Fibroblast of the conjunctiva (primary cell): ENCODE measurements around the gene SOCS6.
"Not testable (repeated sequence)": the region's sequence is repeated elsewhere in the genome, so short reads cannot be mapped to it uniquely, and the experiment has no call there.

Source experiments
- DNase-seq: peaks from one replicate; pipeline ENCODE4 v3.0.0-alpha.2; 2010; ENCODE audit warnings: low read depth

SOCS6 gene, protein sequence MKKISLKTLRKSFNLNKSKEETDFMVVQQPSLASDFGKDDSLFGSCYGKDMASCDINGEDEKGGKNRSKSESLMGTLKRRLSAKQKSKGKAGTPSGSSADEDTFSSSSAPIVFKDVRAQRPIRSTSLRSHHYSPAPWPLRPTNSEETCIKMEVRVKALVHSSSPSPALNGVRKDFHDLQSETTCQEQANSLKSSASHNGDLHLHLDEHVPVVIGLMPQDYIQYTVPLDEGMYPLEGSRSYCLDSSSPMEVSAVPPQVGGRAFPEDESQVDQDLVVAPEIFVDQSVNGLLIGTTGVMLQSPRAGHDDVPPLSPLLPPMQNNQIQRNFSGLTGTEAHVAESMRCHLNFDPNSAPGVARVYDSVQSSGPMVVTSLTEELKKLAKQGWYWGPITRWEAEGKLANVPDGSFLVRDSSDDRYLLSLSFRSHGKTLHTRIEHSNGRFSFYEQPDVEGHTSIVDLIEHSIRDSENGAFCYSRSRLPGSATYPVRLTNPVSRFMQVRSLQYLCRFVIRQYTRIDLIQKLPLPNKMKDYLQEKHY

GRCh38 chr18:70288851-70289328 lies at the start of gene SOCS6:
SOCS6 (plus strand) TSS chr18:70289045; CDS start chr18:70324669, 35,624 bp downstream.
- DNase-seq = peak; percentile 31

GRCh38 chr18:70243131-70243929 lies 45.5 kb upstream of the SOCS6 start:
- no peak for DNase-seq

- no peak for DNase-seq
These were observed 42.8 kb upstream of the SOCS6 start for GRCh38 chr18:70246061-70246466.

GRCh38 chr18:70249118-70249517 lies 39.7 kb upstream of the SOCS6 start:
- DNase-seq = no peak

DNA sequence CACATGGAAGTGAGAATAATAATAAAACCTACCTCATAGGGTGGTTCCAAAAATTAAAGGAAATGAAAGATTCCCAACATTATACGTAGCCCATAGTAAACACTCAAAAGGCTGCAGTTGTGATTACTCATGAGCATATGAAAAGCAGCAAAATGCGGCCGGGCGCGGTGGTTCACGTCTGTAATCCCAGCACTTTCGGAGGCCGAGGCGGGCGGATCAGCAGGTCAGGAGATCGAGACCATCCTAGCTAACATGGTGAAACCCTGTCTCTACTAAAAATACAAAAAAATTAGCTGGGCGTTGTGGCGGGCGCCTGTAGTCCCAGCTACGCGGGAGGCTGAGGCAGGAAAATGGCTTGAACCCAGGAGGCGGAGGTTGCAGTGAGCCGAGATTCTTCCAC lies 39.0 kb upstream of the SOCS6 start:
- not testable (repeated sequence) for DNase-seq

DNA sequence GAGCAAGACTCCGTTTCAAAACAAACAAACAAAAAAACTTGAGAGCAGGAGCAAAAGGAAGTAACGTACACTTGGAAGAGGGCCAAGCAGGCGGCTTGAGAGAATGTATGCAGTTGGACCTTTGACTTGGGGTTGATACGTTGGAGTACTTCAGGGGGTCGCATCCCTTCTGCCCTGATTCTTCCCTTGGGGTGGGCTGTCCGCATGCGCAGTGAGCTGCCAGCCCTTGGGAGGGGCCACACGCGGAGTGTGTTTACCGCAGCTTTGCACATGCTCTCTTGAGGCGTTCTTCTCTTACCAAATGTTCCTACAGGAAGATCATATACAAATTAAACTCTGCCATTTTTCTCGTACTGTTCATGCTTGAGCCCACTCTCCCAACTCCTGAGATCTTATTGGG lies 38.1 kb upstream of the SOCS6 start:
- no peak for DNase-seq

GRCh38 chr18:70256184-70256583 lies 32.7 kb upstream of the SOCS6 start:
- DNase-seq = no peak

GRCh38 chr18:70256994-70257393 lies 31.9 kb upstream of the SOCS6 start:
- no peak for DNase-seq

DNA sequence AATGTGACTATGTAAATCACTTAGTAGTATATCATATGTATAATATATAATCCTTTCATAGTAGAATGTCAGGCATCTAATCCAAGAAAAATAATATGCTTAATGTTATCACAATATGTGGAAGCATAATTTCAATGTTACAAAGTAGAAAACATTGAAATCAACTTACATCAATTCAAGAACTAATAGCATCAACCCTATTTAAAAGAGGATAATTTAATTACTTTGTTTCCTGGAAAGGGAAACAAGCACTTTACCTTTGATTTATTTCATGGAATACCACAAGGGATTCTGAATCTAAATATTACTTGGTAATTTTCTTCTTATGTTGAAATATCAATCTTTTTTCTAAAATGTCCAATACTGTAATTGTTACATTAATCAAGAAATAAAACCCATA lies 30.6 kb upstream of the SOCS6 start:
- DNase-seq = no peak

DNA sequence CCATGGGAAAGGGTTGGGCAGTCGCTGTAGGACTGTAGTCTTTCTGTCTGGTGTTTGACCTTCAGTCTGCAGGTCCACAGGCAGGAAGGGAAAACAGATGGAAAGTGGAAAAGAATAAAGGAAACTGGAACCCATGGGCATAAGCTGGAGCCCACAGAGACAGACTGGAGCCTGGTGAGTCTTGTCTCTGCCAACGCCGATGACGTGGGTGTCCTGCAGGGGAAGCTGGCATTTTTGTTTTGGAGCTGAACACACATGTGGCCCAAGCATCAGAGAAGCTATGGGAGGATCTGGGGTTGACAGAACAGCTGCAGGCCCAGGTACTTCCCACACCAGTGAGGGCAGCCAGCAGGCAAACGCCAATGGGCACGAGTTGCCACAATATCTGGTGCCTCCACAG lies 28.2 kb upstream of the SOCS6 start:
- DNase-seq = no peak

DNA sequence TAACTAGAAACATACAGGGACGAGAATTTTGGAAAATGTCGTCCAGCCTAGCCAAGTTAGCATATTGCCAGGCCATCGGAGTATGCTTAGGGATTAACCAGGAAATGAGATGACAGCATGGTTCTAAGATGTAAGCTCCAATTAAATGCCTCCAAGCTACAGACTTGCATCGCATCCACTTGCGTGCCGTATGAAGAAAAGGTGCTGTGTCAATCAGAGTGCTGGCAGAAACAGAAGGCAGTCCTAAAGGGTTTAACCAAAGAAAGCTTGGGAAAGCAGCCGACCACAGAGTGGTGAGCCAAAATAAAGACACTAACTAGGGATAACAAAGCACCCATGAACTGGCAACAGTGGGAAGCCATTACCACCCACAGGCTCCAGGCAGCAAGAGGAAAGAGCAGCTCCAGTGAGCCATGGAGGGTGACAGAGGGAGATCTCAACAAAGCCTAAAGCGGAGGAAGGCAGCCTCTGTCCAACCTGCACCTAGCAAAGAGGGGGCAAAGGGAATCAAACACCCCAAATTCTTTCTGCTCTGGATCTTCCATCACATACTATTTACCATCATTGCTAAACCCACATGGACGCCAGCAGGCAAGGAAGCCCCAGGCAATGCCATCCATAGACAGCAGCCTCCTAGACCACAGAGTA lies 27.6 kb upstream of the SOCS6 start:
- DNase-seq = no peak

DNA sequence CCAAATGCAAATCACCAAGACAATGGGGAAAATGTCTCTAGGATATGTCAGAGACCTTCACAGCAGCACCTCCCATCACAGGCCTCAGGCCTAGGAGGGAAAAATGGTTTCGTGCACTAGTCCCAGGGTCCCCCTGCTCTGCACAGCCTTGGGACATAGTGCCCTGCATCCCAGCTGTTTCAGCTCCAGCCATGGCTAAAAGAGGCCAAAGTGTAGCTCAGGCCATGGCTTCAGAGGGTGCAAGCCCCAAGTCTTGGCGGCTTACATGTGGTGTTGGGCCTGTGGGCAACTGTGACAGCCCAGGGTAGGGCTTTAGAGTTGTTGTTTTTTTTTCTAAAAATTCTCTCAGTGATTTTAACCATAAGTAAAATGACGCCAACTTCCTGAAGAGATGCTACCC lies 25.5 kb upstream of the SOCS6 start:
- DNase-seq = no peak

DNA sequence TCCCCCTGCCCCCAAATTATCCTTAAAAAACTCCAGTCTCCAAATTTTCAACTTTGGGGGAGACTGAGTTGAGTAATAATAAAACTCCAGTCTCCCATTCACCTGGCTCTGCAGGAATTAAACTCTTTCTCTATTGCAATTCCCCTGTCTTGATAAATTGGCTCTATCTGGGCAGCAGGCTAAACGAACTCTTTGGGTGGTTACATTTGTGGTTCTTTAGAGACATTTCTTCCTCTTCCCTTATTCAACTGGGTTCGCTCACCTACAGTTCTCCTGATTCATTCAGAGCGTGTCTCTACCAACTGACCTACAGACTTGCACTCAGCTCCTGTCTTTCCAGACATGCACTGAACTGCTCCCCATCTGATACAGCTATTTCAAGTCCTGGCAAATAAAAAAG lies 17.1 kb upstream of the SOCS6 start:
- no peak for DNase-seq

DNA sequence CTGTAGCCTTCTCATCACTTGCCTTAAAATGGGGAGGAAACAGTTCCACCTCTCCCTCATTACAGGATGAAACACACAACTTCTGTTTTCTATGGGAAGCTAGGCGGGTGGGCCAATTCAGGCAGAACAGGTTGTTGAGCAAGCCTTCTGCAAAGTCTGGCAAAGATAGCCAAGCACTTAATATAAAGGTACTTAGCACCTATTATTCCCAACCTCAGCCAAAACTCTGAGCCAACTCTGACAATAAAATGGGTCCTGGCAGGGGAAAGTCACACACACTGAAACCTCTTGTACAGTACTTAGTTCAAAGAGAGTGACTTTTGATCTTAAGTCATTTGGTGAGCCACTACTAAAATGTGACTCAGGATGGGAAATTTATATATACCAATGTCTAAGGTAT lies 15.8 kb upstream of the SOCS6 start:
- no peak for DNase-seq

DNA sequence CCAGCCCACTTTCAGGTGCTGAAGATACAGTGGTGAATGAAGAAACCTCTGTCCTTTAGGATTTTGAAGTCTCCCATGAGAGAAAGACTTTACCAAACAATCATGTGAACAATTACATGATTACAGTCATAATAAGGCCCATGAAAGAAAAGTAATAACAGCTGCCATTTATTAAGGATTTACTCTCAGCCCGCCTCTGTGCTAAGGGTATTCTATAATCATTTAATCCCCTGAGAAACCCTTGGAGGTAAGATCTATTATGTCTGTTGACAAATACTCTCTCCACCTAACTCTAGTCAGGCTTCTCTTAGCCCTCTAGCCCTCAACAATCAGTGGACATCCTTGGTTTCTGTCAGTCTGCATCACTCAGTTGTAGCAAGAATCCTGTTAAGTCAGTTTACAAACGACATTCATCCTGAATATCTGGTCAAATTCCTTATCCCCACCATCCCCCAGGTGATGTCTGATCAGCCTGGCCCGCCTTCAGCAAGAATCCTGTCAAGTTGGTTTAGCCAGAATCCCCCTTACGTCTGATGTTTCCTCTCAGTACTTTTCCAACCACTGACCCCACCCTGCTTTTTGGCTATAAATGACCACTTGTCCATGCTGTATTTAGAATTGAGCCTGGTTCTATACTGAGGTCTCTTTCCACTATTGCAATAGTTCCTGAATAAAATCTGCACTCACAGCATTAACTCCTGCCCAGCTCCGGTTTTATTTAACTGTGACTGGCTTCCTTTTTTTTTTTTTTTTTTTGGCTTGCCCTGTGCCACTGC lies 12.2 kb upstream of the SOCS6 start:
- no peak for DNase-seq

- no peak for DNase-seq
These were observed 9.4 kb upstream of the SOCS6 start for GRCh38 chr18:70279470-70279869.

- no peak for DNase-seq
These were observed 8.6 kb upstream of the SOCS6 start for GRCh38 chr18:70280007-70280925.

DNA sequence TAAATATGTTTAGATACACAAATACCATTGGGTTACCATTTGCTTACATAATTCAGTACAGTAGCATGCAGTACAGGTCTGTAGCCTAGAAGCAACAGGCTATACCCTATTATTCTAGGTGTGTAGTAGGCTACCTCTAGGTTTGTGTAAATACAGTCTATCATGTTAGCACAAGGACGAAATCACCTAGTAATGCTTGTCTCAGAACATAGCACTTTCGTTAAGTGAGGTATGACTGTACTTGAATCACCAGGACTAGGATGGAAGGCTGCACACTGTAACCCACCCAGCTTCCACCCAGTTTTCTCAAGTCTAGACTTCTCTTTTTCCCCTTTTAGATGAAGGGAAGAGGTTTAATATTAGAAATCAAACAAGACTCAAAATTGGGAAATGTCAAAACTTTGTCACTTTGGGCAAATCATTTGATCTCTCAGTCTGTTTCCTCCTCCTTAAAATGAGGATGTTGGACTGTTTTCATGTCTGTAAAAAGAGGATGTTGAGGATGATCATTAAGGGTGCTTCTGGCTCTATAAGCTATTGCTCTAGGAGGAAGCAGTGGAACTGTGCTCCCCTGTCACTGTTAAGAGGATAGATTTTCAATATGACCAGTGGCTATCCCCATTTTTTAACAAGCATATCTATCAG lies 3.7 kb upstream of the SOCS6 start:
- no peak for DNase-seq

- DNase-seq = no peak
These were observed 1.1 kb upstream of the SOCS6 start for GRCh38 chr18:70287731-70288130.
